Activated naive CD4-positive, alpha-beta T cell treated with anti-CD3 and anti-CD28 coated beads, Interleukin-2, amount 50 U/mL, for 24 hours (primary cell): Measurements from ENCODE around the gene ARID3A.
"Not testable (repeated sequence)": the region's sequence is repeated elsewhere in the genome, so short reads cannot be mapped to it uniquely, and the experiment has no call there.

Experiments
- H3K27ac Mint-ChIP-seq: one replicate; pipeline ENCODE4 v1.8.0; 2021; ENCODE audit warnings: mild to moderate bottlenecking, mixed read lengths
- H3K27me3 Mint-ChIP-seq: one replicate; pipeline ENCODE4 v1.8.0; 2021; ENCODE audit warnings: mixed read lengths
- H3K36me3 Mint-ChIP-seq: one replicate; pipeline ENCODE4 v1.8.0; 2021; ENCODE audit warnings: mixed read lengths
- H3K4me1 Mint-ChIP-seq: one replicate; pipeline ENCODE4 v1.8.0; 2021; ENCODE audit warnings: mixed read lengths
- H3K4me3 Mint-ChIP-seq: one replicate; pipeline ENCODE4 v1.8.0; 2021; ENCODE audit warnings: mild to moderate bottlenecking, mixed read lengths
- H3K9me3 Mint-ChIP-seq: one replicate; pipeline ENCODE4 v1.8.0; 2021; ENCODE audit warnings: mixed read lengths

Gene ARID3A

GRCh38 chr19:1023883-1024188 lies 98.0 kb downstream of the ARID3A start:
- peak overlapping the region; percentile 65 for H3K27ac Mint-ChIP-seq

GRCh38 chr19:1025080-1025479 lies 99.2 kb downstream of the ARID3A start:
- H3K4me3 Mint-ChIP-seq, H3K9me3 Mint-ChIP-seq, H3K27me3 Mint-ChIP-seq, H3K36me3 Mint-ChIP-seq: not testable (repeated sequence)
- peaks cover 18% of the 10 kb centered on the region for H3K4me1 Mint-ChIP-seq
- H3K27ac Mint-ChIP-seq: peak overlapping the region; percentile 2

More at GRCh38 chr19:1023883-1024188, 98.0 kb downstream of the ARID3A start:
- H3K27me3 Mint-ChIP-seq, H3K36me3 Mint-ChIP-seq, H3K4me3 Mint-ChIP-seq, H3K9me3 Mint-ChIP-seq: not testable (repeated sequence)
- H3K4me1 Mint-ChIP-seq: peaks cover 15% of the 10 kb centered on the region
